HEK293 (cell line): ENCODE data around the gene LYPLA2.

Source experiments
- CTCF ChIA-PET: fragments of 350-600 bp; formaldehyde crosslinking; extraction: SDS; loops from one replicate; lab custom pipeline; 2021; ENCODE audit warnings: antibody characterized with exemption; lab: Yijun Ruan, JAX
- POLR2A ChIA-PET: fragments of 300-600 bp; formaldehyde crosslinking; extraction: SDS; loops from one replicate; lab custom pipeline; 2020; ENCODE audit warnings: antibody characterized with exemption, inconsistent platforms; lab: Yijun Ruan, JAX
- H3K27ac ChIP-seq: fragments of 200-500 bp; sonication (Bioruptor generic); 2 replicates; pipeline ENCODE4 v1.5.1; 2014; ENCODE audit warnings: low read depth, low read length, control low read depth, inconsistent platforms; ENCODE audit errors: extremely low read depth
- H3K36me3 ChIP-seq, 2 experiments: fragments of 200-500 bp in 1 of 2; sonication (Bioruptor generic) in 1 of 2; 1 replicate in 1 of 2; 2 replicates in 1 of 2; pipeline ENCODE4 v1.5.1; 2014 to 2017; ENCODE audit warnings: inconsistent platforms in 2 of 2, low read length in 2 of 2; ENCODE audit not compliant: control insufficient read depth in 2 of 2, insufficient read depth in 1 of 2
- H3K4me1 ChIP-seq: fragments of 200-500 bp; sonication (Bioruptor generic); 2 replicates; pipeline ENCODE4 v1.5.1; 2014; ENCODE audit warnings: mild to moderate bottlenecking, low read length, inconsistent platforms; ENCODE audit not compliant: control insufficient read depth, insufficient read depth
- H3K4me3 ChIP-seq: 2 replicates; pipeline ENCODE4 v1.5.1; 2011; ENCODE audit warnings: low read depth, mild to moderate bottlenecking, control low read depth, low read length, moderate library complexity
- H3K9me3 ChIP-seq: fragments of 200-500 bp; sonication (Bioruptor generic); 2 replicates; pipeline ENCODE4 v1.5.1; 2014; ENCODE audit warnings: low read depth, low read length, inconsistent platforms; ENCODE audit not compliant: control insufficient read depth, insufficient read depth
- ATF2 ChIP-seq: fragments of 450-650 bp; formaldehyde crosslinking; IDR thresholded peaks from 2 replicates; pipeline ENCODE4 v1.5.1; 2016; ENCODE audit warnings: missing biosample characterization, missing genetic modification characterization, low read depth
- CTCF ChIP-seq: fragments of 450-650 bp; formaldehyde crosslinking; IDR thresholded peaks from 2 replicates; pipeline ENCODE4 v1.5.1; 2016; ENCODE audit warnings: missing biosample characterization, missing genetic modification characterization
- ELK4 ChIP-seq: IDR thresholded peaks from 2 replicates; pipeline ENCODE4 v1.6.1; 2011; ENCODE audit warnings: mild to moderate bottlenecking, low read depth, low read length, borderline replicate concordance
- GLIS1 ChIP-seq: fragments of 450-650 bp; formaldehyde crosslinking; IDR thresholded peaks from 2 replicates; pipeline ENCODE4 v1.5.1; 2016; ENCODE audit warnings: missing biosample characterization, missing genetic modification characterization
- KLF1 ChIP-seq: fragments of 450-650 bp; formaldehyde crosslinking; IDR thresholded peaks from 2 replicates; pipeline ENCODE4 v1.5.1; 2016; ENCODE audit warnings: missing biosample characterization, missing genetic modification characterization
- MYNN ChIP-seq: fragments of 450-650 bp; formaldehyde crosslinking; IDR thresholded peaks from 2 replicates; pipeline ENCODE4 v1.5.1; 2016; ENCODE audit warnings: missing biosample characterization, missing genetic modification characterization, borderline replicate concordance
- OSR2 ChIP-seq: fragments of 450-650 bp; formaldehyde crosslinking; IDR thresholded peaks from 2 replicates; pipeline ENCODE4 v1.5.1; 2016; ENCODE audit warnings: missing biosample characterization, missing genetic modification characterization
- PRDM1 ChIP-seq: fragments of 450-650 bp; formaldehyde crosslinking; IDR thresholded peaks from 2 replicates; pipeline ENCODE4; 2016; ENCODE audit warnings: missing biosample characterization, missing genetic modification characterization
- SCRT1 ChIP-seq: fragments of 450-650 bp; formaldehyde crosslinking; IDR thresholded peaks from 2 replicates; pipeline ENCODE4 v1.5.1; 2016; ENCODE audit warnings: missing biosample characterization, missing genetic modification characterization, borderline replicate concordance
- SCRT2 ChIP-seq: fragments of 450-650 bp; formaldehyde crosslinking; IDR thresholded peaks from 2 replicates; pipeline ENCODE4 v1.5.1; 2016; ENCODE audit warnings: missing biosample characterization, missing genetic modification characterization
- WT1 ChIP-seq: fragments of 450-650 bp; formaldehyde crosslinking; IDR thresholded peaks from 2 replicates; pipeline ENCODE4 v1.5.1; 2016; ENCODE audit warnings: missing biosample characterization, missing genetic modification characterization
- ZBTB17 ChIP-seq: fragments of 450-650 bp; formaldehyde crosslinking; IDR thresholded peaks from 2 replicates; pipeline ENCODE4 v1.5.1; 2016; ENCODE audit warnings: missing biosample characterization, missing genetic modification characterization
- ZBTB44 ChIP-seq: fragments of 450-650 bp; IDR thresholded peaks from 2 replicates; pipeline ENCODE4 v1.5.1; 2018; ENCODE audit warnings: missing biosample characterization, mild to moderate bottlenecking, missing genetic modification characterization
- ZNF138 ChIP-seq: fragments of 450-650 bp; formaldehyde crosslinking; IDR thresholded peaks from 2 replicates; pipeline ENCODE4 v1.5.1; 2016; ENCODE audit warnings: missing biosample characterization, missing genetic modification characterization, borderline replicate concordance
- ZNF19 ChIP-seq: fragments of 450-650 bp; formaldehyde crosslinking; IDR thresholded peaks from 2 replicates; pipeline ENCODE4; 2016; ENCODE audit warnings: missing biosample characterization, missing genetic modification characterization, low read depth
- ZNF2 ChIP-seq: fragments of 450-650 bp; formaldehyde crosslinking; IDR thresholded peaks from 2 replicates; pipeline ENCODE4 v1.5.1; 2016; ENCODE audit warnings: missing biosample characterization, missing genetic modification characterization
- ZNF248 ChIP-seq: fragments of 450-650 bp; formaldehyde crosslinking; IDR thresholded peaks from 2 replicates; pipeline ENCODE4 v1.5.1; 2017; ENCODE audit warnings: missing biosample characterization, missing genetic modification characterization
- ZNF335 ChIP-seq: fragments of 450-650 bp; formaldehyde crosslinking; conservative IDR thresholded peaks from 2 replicates; pipeline ENCODE4 v1.5.1; 2016; ENCODE audit warnings: missing biosample characterization, missing genetic modification characterization
- ZNF350 ChIP-seq: fragments of 450-650 bp; formaldehyde crosslinking; IDR thresholded peaks from 2 replicates; pipeline ENCODE4 v1.5.0; 2017; ENCODE audit warnings: missing biosample characterization, mild to moderate bottlenecking, missing genetic modification characterization
- ZNF600 ChIP-seq: fragments of 450-650 bp; formaldehyde crosslinking; IDR thresholded peaks from 2 replicates; pipeline ENCODE4 v1.5.1; 2016; ENCODE audit warnings: missing biosample characterization, missing genetic modification characterization
- ZNF654 ChIP-seq: fragments of 450-650 bp; formaldehyde crosslinking; IDR thresholded peaks from 2 replicates; pipeline ENCODE4 v1.5.1; 2016; ENCODE audit warnings: low read depth, missing biosample characterization, missing genetic modification characterization
- ZSCAN30 ChIP-seq: fragments of 450-650 bp; IDR thresholded peaks from 2 replicates; pipeline ENCODE4 v1.5.1; 2018; ENCODE audit warnings: missing biosample characterization, mild to moderate bottlenecking, missing genetic modification characterization, moderate library complexity

The LYPLA2 gene

GRCh38 chr1:23748016-23748415, 42.9 kb upstream of the LYPLA2 start:
- Histone ChIP-seq H3K9me3 (no peaks in the 10 kb centered on the region), H3K4me1 (peaks cover 5% of the 10 kb centered on the region), H3K27ac (no peak overlapping the region), H3K4me3 (no peak overlapping the region), H3K36me3 (peaks cover 21 to 72% of the 10 kb centered on the region in 2 experiments)
- CTCF ChIA-PET = interaction anchor here (1.1 kb wide), 1 partner anchor 29 kb away, joined by 3 read pairs; no protein-coding TSS in a partner anchor
- TF ChIP-seq ZBTB17 (tag by site-specific recombination) (peak; percentile 49; the same call in 1 of the 2 replicates), ZNF138 (tag by site-specific recombination) (no peak)
- POLR2A ChIA-PET = interaction anchor here (1.0 kb wide), 1 partner anchor 28 kb away, joined by 3 read pairs; no protein-coding TSS in a partner anchor

- Histone ChIP-seq H3K9me3 (no peaks in the 10 kb centered on the region), H3K36me3 (peaks cover 49 to 98% of the 10 kb centered on the region in 2 experiments), H3K4me1 (no peaks in the 10 kb centered on the region), H3K4me3 (no peak overlapping the region), H3K27ac (peak overlapping the region; percentile 39; the same call in 1 of the 2 replicates)
- TF ChIP-seq ZNF2 (tag by site-specific recombination) (peak; percentile 85), GLIS1 (tag by site-specific recombination) (peak; percentile 11; the same call in 1 of the 2 replicates), SCRT1 (peak; percentile 55; the same call in 1 of the 2 replicates), PRDM1 (0 out of 2 replicates have a peak, but pooled peaks have one; percentile 17), MYNN (no peak), ELK4 (no peak), CTCF (tag by site-specific recombination) (peak; percentile 61; the same call in 1 of the 2 replicates), ZNF654 (peak; percentile 90), ZNF335 (tag by site-specific recombination) (peak; percentile 55; the same call in 1 of the 2 replicates), ZSCAN30 (tag by site-specific recombination) (no peak), SCRT2 (tag by site-specific recombination) (peak; percentile 73)
- ChIA-PET POLR2A (no interaction called here), CTCF (interaction anchor here (0.6 to 1.8 kb wide), 9 partner anchors 10 to 206 kb away, joined by 3 to 6 read pairs (median 3); no protein-coding TSS in a partner anchor)
These were observed 39.7 kb upstream of the LYPLA2 start for GRCh38 chr1:23751050-23751814.

- Histone ChIP-seq H3K9me3 (no peaks in the 10 kb centered on the region), H3K27ac (no peak overlapping the region), H3K4me3 (no peak overlapping the region), H3K36me3 (peaks cover 49 to 98% of the 10 kb centered on the region in 2 experiments), H3K4me1 (no peaks in the 10 kb centered on the region)
- CTCF ChIA-PET = interaction anchor here (0.6 to 1.8 kb wide), 11 partner anchors 10 to 165 kb away, joined by 3 to 6 read pairs (median 3); no protein-coding TSS in a partner anchor
- POLR2A ChIA-PET = no interaction called here
- TF ChIP-seq WT1 (tag by site-specific recombination) = no peak
- no peak for TF ChIP-seq KLF1
- TF ChIP-seq ZNF350 (tag by site-specific recombination) = no peak
- no peak for TF ChIP-seq ZNF600 (tag by site-specific recombination)
- TF ChIP-seq OSR2 (tag by site-specific recombination) = no peak
- no peak for TF ChIP-seq ZBTB44
- no peak for TF ChIP-seq ZNF248 (tag by site-specific recombination)
- no peak for TF ChIP-seq ATF2
- TF ChIP-seq ZNF19 (tag by site-specific recombination) = no peak
These were observed 39.1 kb upstream of the LYPLA2 start for GRCh38 chr1:23751815-23752200.
